ENCODE data around the gene ERF.

The ERF gene

GRCh38 chr19:42281146-42281826 lies 26.4 kb upstream of the ERF start:
- TF ChIP-seq, protein P1, sequence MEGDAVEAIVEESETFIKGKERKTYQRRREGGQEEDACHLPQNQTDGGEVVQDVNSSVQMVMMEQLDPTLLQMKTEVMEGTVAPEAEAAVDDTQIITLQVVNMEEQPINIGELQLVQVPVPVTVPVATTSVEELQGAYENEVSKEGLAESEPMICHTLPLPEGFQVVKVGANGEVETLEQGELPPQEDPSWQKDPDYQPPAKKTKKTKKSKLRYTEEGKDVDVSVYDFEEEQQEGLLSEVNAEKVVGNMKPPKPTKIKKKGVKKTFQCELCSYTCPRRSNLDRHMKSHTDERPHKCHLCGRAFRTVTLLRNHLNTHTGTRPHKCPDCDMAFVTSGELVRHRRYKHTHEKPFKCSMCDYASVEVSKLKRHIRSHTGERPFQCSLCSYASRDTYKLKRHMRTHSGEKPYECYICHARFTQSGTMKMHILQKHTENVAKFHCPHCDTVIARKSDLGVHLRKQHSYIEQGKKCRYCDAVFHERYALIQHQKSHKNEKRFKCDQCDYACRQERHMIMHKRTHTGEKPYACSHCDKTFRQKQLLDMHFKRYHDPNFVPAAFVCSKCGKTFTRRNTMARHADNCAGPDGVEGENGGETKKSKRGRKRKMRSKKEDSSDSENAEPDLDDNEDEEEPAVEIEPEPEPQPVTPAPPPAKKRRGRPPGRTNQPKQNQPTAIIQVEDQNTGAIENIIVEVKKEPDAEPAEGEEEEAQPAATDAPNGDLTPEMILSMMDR (IDR thresholded peaks at IDR 0.05; ENCODE audit: low read length): no peak
- TF ChIP-seq EZH2 (IDR thresholded peaks at IDR 0.05; ENCODE audit: borderline replicate concordance, low read length): no peak
- no peaks in the 10 kb centered on the region for H4K20me1 ChIP-seq (ENCODE audit: insufficient read depth, low read length)
- no peak overlapping the region for H2AFZ ChIP-seq (ENCODE audit: low read length)
- H3K9me2 ChIP-seq (ENCODE audit: low read depth, low read length): no peaks in the 10 kb centered on the region
- peak overlapping the region; percentile 71 for H3K4me2 ChIP-seq (ENCODE audit: low read length)
- H3K4me1 ChIP-seq (ENCODE audit: insufficient read depth, low read length, severe bottlenecking): peaks cover 54% of the 10 kb centered on the region
- H3K27me3 ChIP-seq (ENCODE audit: insufficient read depth, low read length): no peaks in the 10 kb centered on the region
- H3K4me3 ChIP-seq (ENCODE audit: low read depth, low read length, poor library complexity, severe bottlenecking): peak overlapping the region; percentile 73
- H3K27ac ChIP-seq (ENCODE audit: low read depth, low read length, poor library complexity, severe bottlenecking): peak overlapping the region; percentile 92
- peaks cover 12% of the 10 kb centered on the region; the same call in 1 of the 2 replicates for H3F3A ChIP-seq (ENCODE audit: insufficient read depth, low read length)
- no peaks in the 10 kb centered on the region for H3K36me3 ChIP-seq (ENCODE audit: insufficient read depth, low read length)
- no peaks in the 10 kb centered on the region for H3K79me2 ChIP-seq (ENCODE audit: insufficient read depth, low read length)
- H3K9ac ChIP-seq (ENCODE audit: low read length): peak overlapping the region; percentile 88
- no peaks in the 10 kb centered on the region for H3K9me3 ChIP-seq (ENCODE audit: low read length)

DNA sequence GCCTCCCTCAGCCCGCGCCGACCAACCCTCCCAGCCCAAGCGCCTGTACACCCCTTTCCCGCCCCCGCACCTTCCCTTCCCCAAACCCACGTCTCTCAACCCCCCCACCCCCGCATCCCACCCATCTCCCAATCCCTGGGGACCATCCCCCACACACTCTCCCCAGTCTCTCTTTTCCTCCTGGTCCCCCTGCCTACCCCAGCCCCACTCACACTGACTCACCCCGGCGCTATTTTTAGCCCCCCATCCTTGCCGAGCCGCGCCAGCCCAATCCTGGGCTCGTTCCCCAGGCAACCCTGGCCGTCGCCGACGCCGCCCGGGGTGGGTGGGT lies 25.9 kb upstream of the ERF start:
- Histone ChIP-seq H3K9me2 (ENCODE audit: low read depth, low read length) (no peaks in the 10 kb centered on the region), H3K4me3 (ENCODE audit: low read depth, low read length, poor library complexity, severe bottlenecking) (peak overlapping the region; percentile 73), H4K20me1 (ENCODE audit: insufficient read depth, low read length) (no peaks in the 10 kb centered on the region), H3K27ac (ENCODE audit: low read depth, low read length, poor library complexity, severe bottlenecking) (peak overlapping the region; percentile 92), H3K79me2 (ENCODE audit: insufficient read depth, low read length) (no peaks in the 10 kb centered on the region), H2AFZ (ENCODE audit: low read length) (no peak overlapping the region), H3K9ac (ENCODE audit: low read length) (peak overlapping the region; percentile 88), H3K4me1 (ENCODE audit: insufficient read depth, low read length, severe bottlenecking) (peaks cover 49% of the 10 kb centered on the region), H3K9me3 (ENCODE audit: low read length) (no peaks in the 10 kb centered on the region), H3K27me3 (ENCODE audit: insufficient read depth, low read length) (no peaks in the 10 kb centered on the region), H3F3A (ENCODE audit: insufficient read depth, low read length) (peaks cover 12% of the 10 kb centered on the region; the same call in 1 of the 2 replicates), H3K36me3 (ENCODE audit: insufficient read depth, low read length) (no peaks in the 10 kb centered on the region), H3K4me2 (ENCODE audit: low read length) (peak overlapping the region; percentile 71)
- TF ChIP-seq EZH2 (IDR thresholded peaks at IDR 0.05; ENCODE audit: borderline replicate concordance, low read length): no peak
- TF ChIP-seq, protein P1 (IDR thresholded peaks at IDR 0.05; ENCODE audit: low read length): no peak

GRCh38 chr19:42279902-42280814 lies 25.2 kb upstream of the ERF start:
- H3K9ac ChIP-seq (ENCODE audit: low read length): peak overlapping the region; percentile 88
- peak overlapping the region; percentile 92 for H3K27ac ChIP-seq (ENCODE audit: low read depth, low read length, poor library complexity, severe bottlenecking)
- peak overlapping the region; percentile 73 for H3K4me3 ChIP-seq (ENCODE audit: low read depth, low read length, poor library complexity, severe bottlenecking)
- no peak overlapping the region for H2AFZ ChIP-seq (ENCODE audit: low read length)
- peaks cover 12% of the 10 kb centered on the region; the same call in 1 of the 2 replicates for H3F3A ChIP-seq (ENCODE audit: insufficient read depth, low read length)
- H3K4me1 ChIP-seq (ENCODE audit: insufficient read depth, low read length, severe bottlenecking): peaks cover 43% of the 10 kb centered on the region
- H3K79me2 ChIP-seq (ENCODE audit: insufficient read depth, low read length): no peaks in the 10 kb centered on the region
- H3K36me3 ChIP-seq (ENCODE audit: insufficient read depth, low read length): no peaks in the 10 kb centered on the region
- peak overlapping the region; percentile 71 for H3K4me2 ChIP-seq (ENCODE audit: low read length)
- TF ChIP-seq, protein P1 (IDR thresholded peaks at IDR 0.05; ENCODE audit: low read length): peak; percentile 84
- no peak for TF ChIP-seq EZH2 (IDR thresholded peaks at IDR 0.05; ENCODE audit: borderline replicate concordance, low read length)
- H3K9me3 ChIP-seq (ENCODE audit: low read length): no peaks in the 10 kb centered on the region
- H3K9me2 ChIP-seq (ENCODE audit: low read depth, low read length): no peaks in the 10 kb centered on the region
- H4K20me1 ChIP-seq (ENCODE audit: insufficient read depth, low read length): no peaks in the 10 kb centered on the region
- H3K27me3 ChIP-seq (ENCODE audit: insufficient read depth, low read length): no peaks in the 10 kb centered on the region
